Eye (tissue), 1 donor: ENCODE measurements around the gene ESRRA.
A peak's percentile ranks its signal among the peaks of the same experiment; 100 is the strongest.
"Not testable (repeated sequence)": the region's sequence is repeated elsewhere in the genome, so short reads cannot be mapped to it uniquely, and the experiment has no call there.

Source experiments
- DNase-seq: peaks from one replicate; pipeline ENCODE4 v3.0.0-alpha.2; 2015

ESRRA gene

GRCh38 chr11:64314146-64314804 lies 9.0 kb downstream of the ESRRA start:
- DNase-seq: no peak

GRCh38 chr11:64314805-64315561 lies 9.7 kb downstream of the ESRRA start:
- DNase-seq: no peak

GRCh38 chr11:64315667-64316526 lies 10.6 kb downstream of the ESRRA start:
- DNase-seq: not testable (repeated sequence)

- no peak for DNase-seq
These were observed 11.5 kb downstream of the ESRRA start for GRCh38 chr11:64316672-64317324.

GRCh38 chr11:64317325-64317960 lies 12.1 kb downstream of the ESRRA start, which contains the start of gene TRMT112:
Gene TRMT112 (minus strand): TSS chr11:64317559. CDS start chr11:64317526, 33 bp downstream.
- DNase-seq: peak; percentile 98

GRCh38 chr11:64317961-64318765 lies 12.8 kb downstream of the ESRRA start, which contains the start of gene PRDX5:
Gene PRDX5 (plus strand): TSS chr11:64318121. CDS start chr11:64318216, 95 bp downstream.
- DNase-seq: peak; percentile 98

- peak; percentile 21 for DNase-seq
These were observed 13.7 kb downstream of the ESRRA start for GRCh38 chr11:64318766-64319761.

GRCh38 chr11:64320556-64320955 lies 15.2 kb downstream of the ESRRA start:
- no peak for DNase-seq

GRCh38 chr11:64321026-64321425 lies 15.7 kb downstream of the ESRRA start:
- no peak for DNase-seq

- no peak for DNase-seq
These were observed 16.2 kb downstream of the ESRRA start for GRCh38 chr11:64321533-64321932.

- DNase-seq: no peak
These were observed 17.6 kb downstream of the ESRRA start for GRCh38 chr11:64322925-64323260.

GRCh38 chr11:64323373-64323772 lies 18.0 kb downstream of the ESRRA start:
- DNase-seq: no peak

- not testable (repeated sequence) for DNase-seq
These were observed 18.7 kb downstream of the ESRRA start for GRCh38 chr11:64323984-64324383.

GRCh38 chr11:64324692-64325469 lies 19.6 kb downstream of the ESRRA start:
- DNase-seq: no peak

GRCh38 chr11:64327375-64327774 lies 22.1 kb downstream of the ESRRA start:
- DNase-seq: no peak

GRCh38 chr11:64327993-64328392 lies 22.7 kb downstream of the ESRRA start:
- no peak for DNase-seq

GRCh38 chr11:64330888-64331287 lies 25.6 kb downstream of the ESRRA start:
- no peak for DNase-seq

- DNase-seq: peak; percentile 19
These were observed 26.4 kb downstream of the ESRRA start for GRCh38 chr11:64331569-64332371.
